Gastroesophageal sphincter (tissue), 4 donors: ENCODE data around the gene CCDC97. TPM values are rescaled to one million over a fixed set of nuclear protein-coding genes. Genes with fewer than 3 reads are reported as not detected.
"Not testable (repeated sequence)": the region's sequence is repeated elsewhere in the genome, so short reads cannot be mapped to it uniquely, and the experiment has no call there.

Source experiments
- ATAC-seq: fragments of 150-250 bp; one replicate; pipeline ENCODE4 v1.9.1; 2016; ENCODE audit warnings: mild to moderate bottlenecking, moderate library complexity
- H3K27ac ChIP-seq, 4 donors: fragments of 200-600 bp; sonication (generic) in 3 of 4; 1 replicate in 3 of 4; 2 replicates in 1 of 4; pipeline ENCODE4 v1.5.1; 2016 to 2019
- H3K27me3 ChIP-seq: fragments of 200-600 bp; sonication (generic); one replicate; pipeline ENCODE4 v1.5.1; 2019
- H3K36me3 ChIP-seq, 2 donors: fragments of 200-600 bp; sonication (generic); one replicate each; pipeline ENCODE4 v1.5.1; 2019; ENCODE audit warnings: control low read depth in 1 of 2
- H3K4me1 ChIP-seq, 3 donors: fragments of 200-600 bp; sonication (generic); 1 replicate in 2 of 3; 2 replicates in 1 of 3; pipeline ENCODE4 v1.5.1; 2016 to 2019; ENCODE audit warnings: control low read depth in 2 of 3
- H3K4me3 ChIP-seq, 2 donors: fragments of 200-600 bp; sonication (generic); one replicate each; pipeline ENCODE4 v1.5.1; 2019; ENCODE audit warnings: mild to moderate bottlenecking in 1 of 2, moderate library complexity in 1 of 2
- H3K9me3 ChIP-seq, 3 donors: fragments of 200-600 bp; sonication (generic); one replicate each; pipeline ENCODE4 v1.5.1; 2017 to 2019; ENCODE audit warnings: control low read depth in 2 of 3
- CTCF ChIP-seq, 4 experiments: fragments of 200-600 bp in 2 of 4; fragments of 450-650 bp in 2 of 4; sonication (generic) in 1 of 4; IDR thresholded peaks; one replicate each; pipeline ENCODE4 v1.5.1; 2017 to 2019; ENCODE audit warnings: antibody characterized with exemption in 4 of 4, mild to moderate bottlenecking in 2 of 4, moderate library complexity in 2 of 4
- EP300 ChIP-seq: sonication (generic); formaldehyde crosslinking; IDR thresholded peaks from one replicate; pipeline ENCODE4 v1.6.1; 2017; ENCODE audit warnings: antibody characterized with exemption, mild to moderate bottlenecking
- POLR2A ChIP-seq, 2 donors: fragments of 450-650 bp; IDR thresholded peaks; one replicate each; pipeline ENCODE4 v1.6.1; 2017; ENCODE audit warnings: antibody characterized with exemption in 2 of 2, mild to moderate bottlenecking in 2 of 2, moderate library complexity in 1 of 2
- POLR2AphosphoS5 ChIP-seq: sonication (generic); formaldehyde crosslinking; IDR thresholded peaks from one replicate; pipeline ENCODE4 v1.6.1; 2017; ENCODE audit warnings: antibody characterized with exemption
- WGBS, 2 donors: methylation state at CpG; one replicate each; pipeline ENCODE4 v1.1.5; 2018; ENCODE audit warnings: low coverage in 1 of 2; 5-methylcytosine and 5-hydroxymethylcytosine counted together
- total RNA-seq, 4 donors: library from RNA; depleted of rRNA; stranded (reverse); fragments of >200 nt; gene quantifications; one replicate each; pipeline ENCODE4 v1.1.0, GENCODE V29; 2016

The CCDC97 gene
- total RNA-seq, 4 donors from 2014 or later = 11.6 to 18.9 (median 15.9) TPM

- no peaks in the 10 kb centered on the region for H3K27me3 ChIP-seq
- H3K27ac ChIP-seq = peak overlapping the region in 1 of 4 donors; percentile 26
- TF ChIP-seq CTCF (IDR thresholded peaks at IDR 0.05) (no peak), POLR2A (IDR thresholded peaks at IDR 0.05) (no peak), EP300 (no peak), POLR2AphosphoS5 (no peak)
- WGBS, 2 donors = 76% methylated on average over 5 of the region's 5 CpGs; no CpG with 5 or more reads in 1 of the 2 donors
- no peaks in the 10 kb centered on the region for H3K9me3 ChIP-seq
- no peaks in the 10 kb centered on the region for H3K4me1 ChIP-seq
- H3K4me3 ChIP-seq = no peak overlapping the region
- no peak for ATAC-seq
- H3K36me3 ChIP-seq = peaks cover 0 to 94% of the 10 kb centered on the region in 2 donors
Measured at GRCh38 chr19:41334793-41335192, 24.8 kb downstream of the CCDC97 start.

- TF ChIP-seq POLR2AphosphoS5 (no peak), EP300 (no peak), POLR2A (IDR thresholded peaks at IDR 0.05) (no peak), CTCF (IDR thresholded peaks at IDR 0.05) (no peak)
- H3K4me3 ChIP-seq = no peak overlapping the region
- no peaks in the 10 kb centered on the region for H3K4me1 ChIP-seq
- H3K36me3 ChIP-seq = peaks cover 0 to 92% of the 10 kb centered on the region in 2 donors
- 92 to 93% methylated on average over 2 to 7 of the region's 10 CpGs for WGBS, 2 donors
- ATAC-seq = no peak
- H3K9me3 ChIP-seq = no peaks in the 10 kb centered on the region
- no peaks in the 10 kb centered on the region for H3K27me3 ChIP-seq
- H3K27ac ChIP-seq = no peak overlapping the region
Measured at GRCh38 chr19:41335467-41335866, 25.5 kb downstream of the CCDC97 start.

- no peak overlapping the region for H3K4me3 ChIP-seq
- H3K27me3 ChIP-seq = no peaks in the 10 kb centered on the region
- H3K27ac ChIP-seq = no peak overlapping the region
- no peaks in the 10 kb centered on the region for H3K9me3 ChIP-seq
- no peaks in the 10 kb centered on the region for H3K4me1 ChIP-seq
- peaks cover 0 to 94% of the 10 kb centered on the region in 2 donors for H3K36me3 ChIP-seq
- ATAC-seq = no peak
- WGBS, 2 donors = 97% methylated on average over 5 of the region's 5 CpGs; no CpG with 5 or more reads in 1 of the 2 donors
- TF ChIP-seq POLR2A (IDR thresholded peaks at IDR 0.05) (no peak), EP300 (no peak), CTCF (IDR thresholded peaks at IDR 0.05) (no peak), POLR2AphosphoS5 (no peak)
Measured at GRCh38 chr19:41339936-41340335, 30.0 kb downstream of the CCDC97 start.

- peaks cover 0 to 96% of the 10 kb centered on the region in 2 donors for H3K36me3 ChIP-seq
- no peaks in the 10 kb centered on the region for H3K4me1 ChIP-seq
- H3K27ac ChIP-seq = no peak overlapping the region
- WGBS, 2 donors = 89 to 98% methylated on average over 5 to 12 of the region's 20 CpGs
- TF ChIP-seq EP300 (no peak), CTCF (IDR thresholded peaks at IDR 0.05) (no peak)
- H3K4me3 ChIP-seq = no peak overlapping the region
- H3K27me3 ChIP-seq = no peaks in the 10 kb centered on the region
- no peaks in the 10 kb centered on the region for H3K9me3 ChIP-seq
- no peak for ATAC-seq
Measured at GRCh38 chr19:41341669-41342490, 31.9 kb downstream of the CCDC97 start.

- TF ChIP-seq POLR2AphosphoS5 (no peak), CTCF (IDR thresholded peaks at IDR 0.05) (no peak), POLR2A (IDR thresholded peaks at IDR 0.05) (no peak), EP300 (no peak)
- no peak overlapping the region for H3K4me3 ChIP-seq
- H3K9me3 ChIP-seq = no peaks in the 10 kb centered on the region
- no peak overlapping the region for H3K27ac ChIP-seq
- H3K27me3 ChIP-seq = no peaks in the 10 kb centered on the region
- peaks cover 0 to 90% of the 10 kb centered on the region in 2 donors for H3K36me3 ChIP-seq
- no peak for ATAC-seq
- H3K4me1 ChIP-seq = peaks cover 0 to 4% (median 0%) of the 10 kb centered on the region in 3 donors
- WGBS, 2 donors = 94% methylated on average over 2 of the region's 2 CpGs; no CpG with 5 or more reads in 1 of the 2 donors
Measured at GRCh38 chr19:41344162-41344561, 34.2 kb downstream of the CCDC97 start.

- not testable (repeated sequence) for H3K4me3 ChIP-seq, H3K27me3 ChIP-seq, H3K27ac ChIP-seq, H3K9me3 ChIP-seq, ATAC-seq
- Histone ChIP-seq H3K4me1 (peaks cover 0 to 31% (median 6%) of the 10 kb centered on the region in 3 donors), H3K36me3 (peaks cover 0 to 64% of the 10 kb centered on the region in 2 donors)
- 87 to 90% methylated on average over 7 to 9 of the region's 9 CpGs for WGBS, 2 donors
Measured at GRCh38 chr19:41346916-41347315, 36.9 kb downstream of the CCDC97 start.
